Ascending aorta (tissue), 2 donors: ENCODE data around the gene ANKRD50. TPM values are rescaled to one million over a fixed set of nuclear protein-coding genes. Genes with fewer than 3 reads are reported as not detected.
A peak's percentile ranks its signal among the peaks of the same experiment; 100 is the strongest.

Source experiments
- DNase-seq, 2 donors: peaks; one replicate each; pipeline ENCODE4 v3.0.0-alpha.2; 2019; ENCODE audit warnings: low spot score in 2 of 2
- H3K27ac ChIP-seq, 2 donors: fragments of 200-600 bp; sonication (generic); one replicate each; pipeline ENCODE4 v1.5.1; 2016 to 2017; ENCODE audit warnings: mild to moderate bottlenecking in 1 of 2
- H3K27me3 ChIP-seq: fragments of 200-600 bp; sonication (generic); one replicate; pipeline ENCODE4 v1.5.1; 2017
- H3K36me3 ChIP-seq, 2 donors: fragments of 200-600 bp; sonication (generic); one replicate each; pipeline ENCODE4 v1.5.1; 2016
- H3K4me1 ChIP-seq, 2 donors: fragments of 200-600 bp; sonication (generic); one replicate each; pipeline ENCODE4 v1.5.1; 2016 to 2017; ENCODE audit warnings: mild to moderate bottlenecking in 1 of 2
- H3K4me3 ChIP-seq, 2 donors: fragments of 200-600 bp; sonication (generic); one replicate each; pipeline ENCODE4 v1.5.1; 2016 to 2017; ENCODE audit warnings: mild to moderate bottlenecking in 1 of 2
- H3K9me3 ChIP-seq, 2 donors: fragments of 200-600 bp; sonication (generic); one replicate each; pipeline ENCODE4 v1.5.1; 2016
- CTCF ChIP-seq, 3 experiments: fragments of 200-600 bp in 2 of 3; fragments of 450-650 bp in 1 of 3; sonication (generic) in 2 of 3; IDR thresholded peaks; one replicate each; pipeline ENCODE4 v1.5.1; 2016 to 2019; ENCODE audit warnings: antibody characterized with exemption in 3 of 3, mild to moderate bottlenecking in 1 of 3, moderate library complexity in 1 of 3
- intact Hi-C: fragments of 100-400 bp; cut with DNase I; formaldehyde crosslinking; loops from one replicate; pipeline ENCODE4 v1.15.1; 2023
- total RNA-seq: library from RNA; depleted of rRNA; stranded (reverse); fragments of >200 nt; gene quantifications from one replicate; pipeline ENCODE4 v1.1.0, GENCODE V29; 2016

ANKRD50 gene
- total RNA-seq, 1 donor from 2014 or later: 26.9 TPM

DNA sequence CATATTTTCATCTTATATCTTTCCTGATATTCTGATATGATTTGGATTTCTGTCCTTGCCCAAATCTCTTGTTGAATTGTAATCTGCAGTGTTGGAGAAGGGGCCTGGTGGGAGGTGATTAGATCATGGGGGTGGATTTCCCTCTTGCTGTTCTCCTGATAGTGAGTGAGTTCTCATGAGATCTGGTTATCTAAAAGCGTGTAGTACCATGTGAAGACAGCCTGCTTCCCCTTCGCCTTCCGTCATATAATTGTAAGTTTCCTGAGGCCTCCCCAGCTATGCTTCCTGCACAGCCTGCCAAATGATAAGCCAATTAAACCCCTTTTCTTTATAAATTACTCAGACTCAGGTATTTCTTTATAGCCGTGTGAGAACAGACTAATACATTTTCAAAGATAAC lies 77.2 kb downstream of the ANKRD50 start:
- Histone ChIP-seq H3K27ac (no peak overlapping the region), H3K9me3 (no peaks in the 10 kb centered on the region), H3K27me3 (no peaks in the 10 kb centered on the region), H3K4me1 (no peaks in the 10 kb centered on the region), H3K36me3 (no peaks in the 10 kb centered on the region), H3K4me3 (no peak overlapping the region)
- intact Hi-C loops: no loop called here
- no peak for TF ChIP-seq CTCF (IDR thresholded peaks at IDR 0.05)
- DNase-seq: no peak

- Histone ChIP-seq H3K4me1 (no peaks in the 10 kb centered on the region), H3K9me3 (no peaks in the 10 kb centered on the region), H3K27me3 (no peaks in the 10 kb centered on the region), H3K27ac (no peak overlapping the region), H3K4me3 (no peak overlapping the region), H3K36me3 (no peaks in the 10 kb centered on the region)
- intact Hi-C loops: no loop called here
- no peak for TF ChIP-seq CTCF (IDR thresholded peaks at IDR 0.05)
- no peak for DNase-seq
Measured at GRCh38 chr4:124633285-124633941, 79.1 kb downstream of the ANKRD50 start.

GRCh38 chr4:124632439-124632838 lies 80.1 kb downstream of the ANKRD50 start:
- intact Hi-C loops: no loop called here
- H3K4me3 ChIP-seq: no peak overlapping the region
- H3K4me1 ChIP-seq: no peaks in the 10 kb centered on the region
- H3K27ac ChIP-seq: no peak overlapping the region
- H3K27me3 ChIP-seq: no peaks in the 10 kb centered on the region
- no peak for TF ChIP-seq CTCF (IDR thresholded peaks at IDR 0.05)
- no peaks in the 10 kb centered on the region for H3K36me3 ChIP-seq
- H3K9me3 ChIP-seq: no peaks in the 10 kb centered on the region
- DNase-seq: no peak

- intact Hi-C loops: no loop called here
- DNase-seq: peak in 1 of 2 donors; percentile 73
- Histone ChIP-seq H3K9me3 (no peaks in the 10 kb centered on the region), H3K27ac (no peak overlapping the region), H3K36me3 (no peaks in the 10 kb centered on the region), H3K27me3 (no peaks in the 10 kb centered on the region), H3K4me1 (no peaks in the 10 kb centered on the region), H3K4me3 (no peak overlapping the region)
- no peak for TF ChIP-seq CTCF (IDR thresholded peaks at IDR 0.05)
Measured at GRCh38 chr4:124631760-124632159, 80.8 kb downstream of the ANKRD50 start.

GRCh38 chr4:124629681-124630080 lies 82.9 kb downstream of the ANKRD50 start:
- no peak for DNase-seq
- H3K36me3 ChIP-seq: no peaks in the 10 kb centered on the region
- TF ChIP-seq CTCF (IDR thresholded peaks at IDR 0.05): no peak
- no peaks in the 10 kb centered on the region for H3K27me3 ChIP-seq
- H3K4me1 ChIP-seq: no peaks in the 10 kb centered on the region
- H3K9me3 ChIP-seq: no peaks in the 10 kb centered on the region
- no peak overlapping the region for H3K4me3 ChIP-seq
- intact Hi-C loops: no loop called here
- H3K27ac ChIP-seq: no peak overlapping the region
